BJ (cell line): ENCODE data around the gene NTF3. TPM values are rescaled to one million over a fixed set of nuclear protein-coding genes. Genes with fewer than 3 reads are reported as not detected.
A peak's percentile ranks its signal among the peaks of the same experiment; 100 is the strongest.

ENCODE experiments used
- CTCF ChIA-PET: fragments of 350-600 bp; formaldehyde crosslinking; extraction: SDS; loops from one replicate; lab custom pipeline; 2021; ENCODE audit warnings: antibody characterized with exemption, inconsistent platforms; lab: Yijun Ruan, JAX
- POLR2A ChIA-PET: fragments of 300-600 bp; sonication (Branson Sonifier 250); formaldehyde crosslinking; extraction: SDS; loops from one replicate; lab custom pipeline; 2021; ENCODE audit warnings: antibody characterized with exemption; lab: Charles Lee
- DNase-seq: peaks from one replicate; pipeline ENCODE4 v3.0.0-alpha.2; 2011; ENCODE audit warnings: low read depth
- H3K27me3 ChIP-seq: 2 replicates; pipeline ENCODE4 v1.6.0; 2011; ENCODE audit warnings: low read length; ENCODE audit not compliant: control insufficient read depth, insufficient read depth
- H3K36me3 ChIP-seq: 2 replicates; pipeline ENCODE4 v1.5.1; 2011; ENCODE audit warnings: low read length; ENCODE audit not compliant: control insufficient read depth, insufficient read depth
- H3K4me3 ChIP-seq: 2 replicates; pipeline ENCODE4 v1.5.1; 2011; ENCODE audit warnings: low read depth, mild to moderate bottlenecking, control low read depth, low read length
- polyA plus RNA-seq: library from polyadenylated mRNA; depleted of rRNA; stranded (reverse); fragments of >200 nt; gene quantifications from 2 replicates; pipeline ENCODE4 v1.2.3, GENCODE V29; 2011
- TF ChIP-seq, protein P1 (sequence below): IDR thresholded peaks from 2 replicates; pipeline ENCODE4 v1.5.1; 2011; ENCODE audit warnings: low read depth, mild to moderate bottlenecking, control low read depth, inconsistent platforms, low read length, moderate library complexity; ENCODE audit not compliant: insufficient read depth

The NTF3 gene
- polyA plus RNA-seq, 1 experiment: 12.5 TPM

DNA sequence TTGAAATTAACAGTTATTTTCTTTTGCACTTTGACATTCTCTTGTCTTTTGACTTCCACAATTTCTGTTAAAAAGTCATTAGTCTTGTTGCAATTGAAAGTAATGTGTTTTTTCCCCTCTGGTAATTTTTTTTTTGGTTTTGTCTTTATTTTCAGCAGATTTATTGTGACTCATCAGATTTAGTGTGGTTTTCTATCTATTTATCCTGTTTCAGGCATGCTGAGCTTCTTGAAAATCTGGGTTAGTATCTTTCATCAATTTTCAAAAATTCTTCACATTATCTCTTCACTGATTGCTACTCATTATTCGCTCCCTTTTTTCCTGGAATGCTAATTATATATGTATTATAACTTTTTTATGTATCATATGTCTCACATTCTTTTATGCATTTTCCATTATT, 15.3 kb upstream of the NTF3 start:
- CTCF ChIA-PET: no interaction called here
- H3K27me3 ChIP-seq: no peaks in the 10 kb centered on the region
- no peak for DNase-seq
- H3K4me3 ChIP-seq: no peak overlapping the region
- POLR2A ChIA-PET: interaction anchor here (0.7 kb wide), 1 partner anchor 49 kb away, joined by 5 read pairs; no protein-coding TSS in a partner anchor
- TF ChIP-seq, protein P1, sequence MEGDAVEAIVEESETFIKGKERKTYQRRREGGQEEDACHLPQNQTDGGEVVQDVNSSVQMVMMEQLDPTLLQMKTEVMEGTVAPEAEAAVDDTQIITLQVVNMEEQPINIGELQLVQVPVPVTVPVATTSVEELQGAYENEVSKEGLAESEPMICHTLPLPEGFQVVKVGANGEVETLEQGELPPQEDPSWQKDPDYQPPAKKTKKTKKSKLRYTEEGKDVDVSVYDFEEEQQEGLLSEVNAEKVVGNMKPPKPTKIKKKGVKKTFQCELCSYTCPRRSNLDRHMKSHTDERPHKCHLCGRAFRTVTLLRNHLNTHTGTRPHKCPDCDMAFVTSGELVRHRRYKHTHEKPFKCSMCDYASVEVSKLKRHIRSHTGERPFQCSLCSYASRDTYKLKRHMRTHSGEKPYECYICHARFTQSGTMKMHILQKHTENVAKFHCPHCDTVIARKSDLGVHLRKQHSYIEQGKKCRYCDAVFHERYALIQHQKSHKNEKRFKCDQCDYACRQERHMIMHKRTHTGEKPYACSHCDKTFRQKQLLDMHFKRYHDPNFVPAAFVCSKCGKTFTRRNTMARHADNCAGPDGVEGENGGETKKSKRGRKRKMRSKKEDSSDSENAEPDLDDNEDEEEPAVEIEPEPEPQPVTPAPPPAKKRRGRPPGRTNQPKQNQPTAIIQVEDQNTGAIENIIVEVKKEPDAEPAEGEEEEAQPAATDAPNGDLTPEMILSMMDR: no peak
- H3K36me3 ChIP-seq: no peaks in the 10 kb centered on the region

GRCh38 chr12:5417500-5417899, 14.4 kb upstream of the NTF3 start:
- no peaks in the 10 kb centered on the region for H3K36me3 ChIP-seq
- POLR2A ChIA-PET: no interaction called here
- TF ChIP-seq, protein P1: no peak
- CTCF ChIA-PET: no interaction called here
- H3K4me3 ChIP-seq: no peak overlapping the region
- no peaks in the 10 kb centered on the region for H3K27me3 ChIP-seq
- DNase-seq: no peak

GRCh38 chr12:5428332-5429221, 3.3 kb upstream of the NTF3 start:
- Histone ChIP-seq H3K36me3 (no peaks in the 10 kb centered on the region), H3K27me3 (peaks cover 23% of the 10 kb centered on the region), H3K4me3 (no peak overlapping the region)
- DNase-seq: no peak
- TF ChIP-seq, protein P1: peak; percentile 64
- ChIA-PET POLR2A (interaction anchor here (0.5 kb wide), 1 partner anchor 223 kb away, joined by 8 read pairs; no protein-coding TSS in a partner anchor), CTCF (interaction anchor here (0.6 to 8.9 kb wide), 43 partner anchors 9 to 893 kb away, joined by 3 to 69 read pairs (median 4); no protein-coding TSS in a partner anchor)

DNA sequence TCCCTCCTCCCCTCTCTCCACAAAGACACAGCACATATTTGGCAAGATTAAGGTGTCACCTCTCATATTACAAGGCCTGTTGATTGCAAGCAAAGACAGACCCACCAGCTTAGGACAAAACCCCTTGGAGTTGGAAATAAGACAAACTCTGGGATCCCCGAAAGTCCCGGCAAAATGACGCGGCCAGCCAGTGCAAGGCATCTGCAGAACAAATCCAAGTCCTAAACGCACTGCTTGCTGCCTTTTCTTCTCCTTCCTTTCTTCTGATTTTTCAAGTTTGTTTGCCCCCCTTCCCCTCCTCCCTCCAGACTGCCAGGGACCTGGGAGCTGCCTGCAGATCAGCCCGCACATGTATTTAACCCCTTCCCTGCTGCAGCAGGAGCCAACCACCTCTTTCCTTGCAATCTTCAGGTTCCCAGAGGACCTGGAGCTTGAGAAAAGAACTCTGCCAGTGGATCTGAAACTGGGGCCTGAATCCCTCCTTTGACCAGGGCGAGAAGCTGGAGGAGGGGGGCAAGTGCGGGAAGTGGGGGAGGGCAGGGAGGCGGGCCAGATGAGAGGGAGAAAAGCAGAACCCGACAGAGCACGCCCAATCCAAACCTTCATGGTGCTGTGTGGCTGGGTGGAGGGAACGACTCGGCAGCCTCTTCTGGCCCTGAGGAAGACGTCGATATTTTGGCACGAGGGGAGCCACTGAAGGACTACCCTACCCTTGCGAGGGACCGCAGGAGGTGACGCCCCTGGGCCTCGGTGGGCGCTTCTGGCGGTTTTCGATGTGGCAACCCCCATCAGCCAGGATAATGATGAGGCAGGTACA, 2.0 kb upstream of the NTF3 start:
- CTCF ChIA-PET: interaction anchor here (0.5 to 8.9 kb wide), 22 partner anchors 9 to 599 kb away, joined by 3 to 69 read pairs (median 5); no protein-coding TSS in a partner anchor

More for the DNA sequence above, 2.0 kb upstream of the NTF3 start:
- no peak for DNase-seq
- Histone ChIP-seq H3K36me3 (no peaks in the 10 kb centered on the region), H3K27me3 (peaks cover 28% of the 10 kb centered on the region), H3K4me3 (no peak overlapping the region)
- TF ChIP-seq, protein P1: no peak
- POLR2A ChIA-PET: no interaction called here
